ENCODE results near the gene MKRN2OS. TPM values are rescaled to one million over a fixed set of nuclear protein-coding genes. Genes with fewer than 3 reads are reported as not detected.

Gene MKRN2OS, protein sequence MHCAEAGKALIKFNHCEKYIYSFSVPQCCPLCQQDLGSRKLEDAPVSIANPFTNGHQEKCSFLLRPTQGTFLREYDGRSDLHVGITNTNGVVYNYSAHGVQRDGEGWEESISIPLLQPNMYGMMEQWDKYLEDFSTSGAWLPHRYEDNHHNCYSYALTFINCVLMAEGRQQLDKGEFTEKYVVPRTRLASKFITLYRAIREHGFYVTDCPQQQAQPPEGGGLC
- not detected for total RNA-seq

DNA sequence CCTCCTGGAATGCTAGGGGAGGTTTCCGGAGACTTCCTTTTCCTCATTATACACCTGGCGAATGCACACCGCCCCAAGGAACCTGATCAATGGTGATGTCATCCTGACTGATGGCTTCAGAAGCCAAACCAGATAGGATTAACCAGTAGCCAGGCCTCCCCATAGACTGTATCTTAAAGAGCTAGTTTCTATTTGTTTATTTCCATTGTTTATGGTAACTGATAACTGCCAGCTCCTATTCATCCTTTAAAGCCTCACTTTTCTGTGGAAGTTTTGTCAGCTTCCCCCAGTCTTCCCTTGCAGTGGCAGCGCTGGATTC, at the start of gene MKRN2OS:
TSS of gene MKRN2OS (minus strand) at position 27 of the 319 bp plus-strand sequence. CDS start 35 bp downstream, outside the sequence.

DNA sequence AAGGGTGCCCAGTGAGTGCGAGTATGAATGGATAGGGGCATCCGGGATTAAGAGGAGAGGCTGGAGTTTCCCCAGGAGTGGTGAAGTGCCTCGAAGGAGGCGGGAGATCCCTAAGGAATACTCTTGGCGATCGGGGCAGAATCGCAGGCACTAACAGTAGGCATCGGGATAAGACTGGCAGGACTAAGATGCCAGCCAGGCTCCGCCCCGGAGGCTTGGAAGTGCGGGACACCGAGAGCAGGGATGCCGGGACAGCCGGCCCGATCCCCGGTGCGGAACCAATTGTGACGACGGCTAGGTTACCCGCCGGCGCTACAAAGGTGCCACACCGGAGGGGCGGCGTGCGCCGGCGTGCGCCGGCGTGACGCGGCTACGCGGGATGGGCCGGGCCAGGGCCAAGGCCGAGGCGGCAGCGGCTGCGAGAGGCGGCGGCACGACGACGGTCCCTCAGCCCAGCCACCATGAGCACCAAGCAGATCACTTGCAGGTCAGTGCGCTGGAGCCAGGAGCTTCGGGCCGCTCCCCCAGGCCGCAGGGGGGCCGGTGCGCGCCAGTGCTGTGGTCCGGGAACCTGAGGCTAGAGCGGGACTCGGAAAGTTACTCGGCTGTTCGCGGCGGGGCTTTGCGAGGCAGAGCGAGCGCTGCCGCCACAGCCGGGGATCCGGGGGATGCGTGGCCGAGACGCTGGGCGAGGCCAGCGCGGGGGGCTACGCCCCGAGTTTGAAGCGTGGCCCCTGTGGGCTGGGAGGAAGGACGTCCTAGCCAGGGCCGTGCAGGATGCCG, 11.6 kb upstream of the MKRN2OS start, which contains the start of gene MKRN2:
TSS of gene MKRN2 (plus strand) at position 398 of the 783 bp plus-strand sequence. CDS start at position 462, 64 bp downstream.

Other genes starting within 250 kb of the MKRN2OS start
- 33.8 TPM for gene TSEN2, start 61.0 kb downstream of the MKRN2OS start, total RNA-seq
- gene MKRN2, start 11.6 kb upstream of the MKRN2OS start, total RNA-seq = 51.4 TPM
- 156 TPM for gene RAF1, start 118.6 kb upstream of the MKRN2OS start, total RNA-seq
- 0.82 TPM for gene TMEM40, start 213.8 kb upstream of the MKRN2OS start, total RNA-seq

Data from camera-type eye (tissue), 1 donor.